Panc1 (cell line): Measurements from ENCODE around the gene OR12D3. TPM values are rescaled to one million over a fixed set of nuclear protein-coding genes. Genes with fewer than 3 reads are reported as not detected.

Experiments
- ATAC-seq: fragments of 200-7000 bp; cut with Tn5 transposase; 2 replicates; pipeline ENCODE4 v1.9.1; 2020; ENCODE audit warnings: mild to moderate bottlenecking, moderate library complexity
- BruUV-seq: library from RNA; stranded (reverse); fragments of 400-500 nt; replicated peaks from 2 replicates; lab custom pipeline; 2021; lab: Mats Ljungman, UMichigan
- CTCF ChIA-PET: fragments of 300-600 bp; sonication (Branson Sonifier 250); formaldehyde crosslinking; loops from one replicate; lab custom pipeline; 2022; ENCODE audit warnings: antibody characterized with exemption; lab: Charles Lee
- POLR2A ChIA-PET: fragments of 300-600 bp; sonication (Branson Sonifier 250); formaldehyde crosslinking; loops from one replicate; lab custom pipeline; 2022; ENCODE audit warnings: antibody characterized with exemption; lab: Charles Lee
- DNase-seq: peaks from one replicate; pipeline ENCODE4 v3.0.0-alpha.2; 2010; ENCODE audit warnings: low read depth, low spot score
- H3K27ac ChIP-seq: 2 replicates; pipeline ENCODE4 v1.5.1; 2011; ENCODE audit warnings: mild to moderate bottlenecking, low read length, inconsistent platforms
- H3K27me3 ChIP-seq: fragments of 200-500 bp; sonication (Bioruptor generic); 2 replicates; pipeline ENCODE4 v1.6.0; 2014; ENCODE audit warnings: low read length, inconsistent platforms; ENCODE audit not compliant: control insufficient read depth, insufficient read depth
- H3K36me3 ChIP-seq: fragments of 200-500 bp; sonication (Bioruptor generic); 2 replicates; pipeline ENCODE4 v1.5.1; 2014; ENCODE audit warnings: inconsistent platforms, mild to moderate bottlenecking, low read length, moderate library complexity; ENCODE audit not compliant: control insufficient read depth, insufficient read depth
- H3K4me1 ChIP-seq: 2 replicates; pipeline ENCODE4 v1.5.1; 2011; ENCODE audit warnings: inconsistent platforms, mild to moderate bottlenecking, low read length, moderate library complexity; ENCODE audit not compliant: control insufficient read depth, insufficient read depth
- H3K4me3 ChIP-seq, 2 experiments: 2 replicates each; pipeline ENCODE4 v1.5.1; 2011 to 2012; ENCODE audit warnings: low read depth in 2 of 2, low read length in 2 of 2, mild to moderate bottlenecking in 2 of 2, inconsistent platforms in 1 of 2, moderate library complexity in 1 of 2
- H3K9me3 ChIP-seq: fragments of 200-500 bp; sonication (Bioruptor generic); 2 replicates; pipeline ENCODE4 v1.5.1; 2014; ENCODE audit warnings: low read depth, mild to moderate bottlenecking, inconsistent platforms, low read length, moderate library complexity; ENCODE audit not compliant: control insufficient read depth, insufficient read depth
- POLR2AphosphoS5 ChIP-seq: IDR thresholded peaks from 2 replicates; pipeline ENCODE4 v1.6.1; 2012; ENCODE audit warnings: mild to moderate bottlenecking, low read depth, low read length, moderate library complexity
- SIN3A ChIP-seq: IDR thresholded peaks from 2 replicates; pipeline ENCODE4 v1.6.1; 2012; ENCODE audit warnings: low read depth, mild to moderate bottlenecking, low read length, moderate library complexity, borderline replicate concordance; ENCODE audit not compliant: insufficient read depth
- TCF7L2 ChIP-seq: IDR thresholded peaks from 2 replicates; pipeline ENCODE4 v1.6.1; 2011; ENCODE audit warnings: mild to moderate bottlenecking, low read depth, low read length, inconsistent platforms
- in situ Hi-C: cut with HindIII; loops from 2 replicates; pipeline ENCODE4 v1.10.0; 2016; ENCODE audit warnings: low sequenced_read_pairs, low pct_unique_long_range_greater_than_20kb
- intact Hi-C: fragments of 100-400 bp; cut with micrococcal nuclease; formaldehyde crosslinking; loops from one replicate; pipeline ENCODE4 v1.10.0; 2022; ENCODE audit not compliant: unreplicated experiment
- total RNA-seq: library from RNA; stranded (reverse); gene quantifications from one replicate; pipeline ENCODE4 v1.2.1, GENCODE V29; 2021; ENCODE audit not compliant: unreplicated experiment
- TF ChIP-seq, protein P1 (sequence below), 2 experiments: IDR thresholded peaks; 2 replicates each; pipeline ENCODE4 v1.6.1; 2011 to 2012; ENCODE audit warnings: low read depth in 2 of 2, control low read depth in 1 of 2, low read length in 1 of 2, mild to moderate bottlenecking in 1 of 2, moderate library complexity in 1 of 2; ENCODE audit not compliant: insufficient read depth in 1 of 2
- TF ChIP-seq, protein P2 (sequence below): fragments of 450-650 bp; IDR thresholded peaks from 2 replicates; pipeline ENCODE4 v1.5.1; 2017; ENCODE audit warnings: mild to moderate bottlenecking

The OR12D3 gene
- total RNA-seq, 1 experiment from 2014 or later: not detected

DNA sequence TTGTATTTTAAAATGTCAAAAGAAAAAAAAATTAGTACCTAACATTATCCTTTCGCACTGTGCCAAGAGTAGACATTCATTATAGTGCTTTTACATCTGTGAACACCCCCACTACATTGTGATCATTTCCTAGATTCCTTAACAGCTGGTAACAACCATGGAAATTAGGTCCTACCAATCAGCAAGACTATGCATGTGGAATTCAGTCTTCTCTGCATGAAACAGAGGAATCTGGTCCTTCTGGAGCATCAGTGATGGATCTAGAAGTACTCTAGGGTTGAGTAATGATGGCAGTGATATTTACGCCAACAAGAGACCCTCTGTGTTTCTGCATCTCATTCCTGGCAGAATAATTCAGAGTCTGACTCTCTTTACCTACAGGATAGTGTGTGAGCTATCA, 49.1 kb upstream of the OR12D3 start:
- ChIA-PET POLR2A (no interaction called here), CTCF (no interaction called here)
- intact Hi-C loops (no loop called here), in situ Hi-C loops (no loop called here)
- H3K27ac ChIP-seq: no peak overlapping the region
- no peaks in the 10 kb centered on the region for H3K4me1 ChIP-seq
- H3K4me3 ChIP-seq: no peak overlapping the region
- no peak for TF ChIP-seq POLR2AphosphoS5
- TF ChIP-seq, protein P1, sequence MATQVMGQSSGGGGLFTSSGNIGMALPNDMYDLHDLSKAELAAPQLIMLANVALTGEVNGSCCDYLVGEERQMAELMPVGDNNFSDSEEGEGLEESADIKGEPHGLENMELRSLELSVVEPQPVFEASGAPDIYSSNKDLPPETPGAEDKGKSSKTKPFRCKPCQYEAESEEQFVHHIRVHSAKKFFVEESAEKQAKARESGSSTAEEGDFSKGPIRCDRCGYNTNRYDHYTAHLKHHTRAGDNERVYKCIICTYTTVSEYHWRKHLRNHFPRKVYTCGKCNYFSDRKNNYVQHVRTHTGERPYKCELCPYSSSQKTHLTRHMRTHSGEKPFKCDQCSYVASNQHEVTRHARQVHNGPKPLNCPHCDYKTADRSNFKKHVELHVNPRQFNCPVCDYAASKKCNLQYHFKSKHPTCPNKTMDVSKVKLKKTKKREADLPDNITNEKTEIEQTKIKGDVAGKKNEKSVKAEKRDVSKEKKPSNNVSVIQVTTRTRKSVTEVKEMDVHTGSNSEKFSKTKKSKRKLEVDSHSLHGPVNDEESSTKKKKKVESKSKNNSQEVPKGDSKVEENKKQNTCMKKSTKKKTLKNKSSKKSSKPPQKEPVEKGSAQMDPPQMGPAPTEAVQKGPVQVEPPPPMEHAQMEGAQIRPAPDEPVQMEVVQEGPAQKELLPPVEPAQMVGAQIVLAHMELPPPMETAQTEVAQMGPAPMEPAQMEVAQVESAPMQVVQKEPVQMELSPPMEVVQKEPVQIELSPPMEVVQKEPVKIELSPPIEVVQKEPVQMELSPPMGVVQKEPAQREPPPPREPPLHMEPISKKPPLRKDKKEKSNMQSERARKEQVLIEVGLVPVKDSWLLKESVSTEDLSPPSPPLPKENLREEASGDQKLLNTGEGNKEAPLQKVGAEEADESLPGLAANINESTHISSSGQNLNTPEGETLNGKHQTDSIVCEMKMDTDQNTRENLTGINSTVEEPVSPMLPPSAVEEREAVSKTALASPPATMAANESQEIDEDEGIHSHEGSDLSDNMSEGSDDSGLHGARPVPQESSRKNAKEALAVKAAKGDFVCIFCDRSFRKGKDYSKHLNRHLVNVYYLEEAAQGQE (IDR thresholded peaks at IDR 0.05; ENCODE audit: insufficient read depth in 1 of 2, low read depth in 2 of 2, low read length in 1 of 2): no peak
- no peak for TF ChIP-seq TCF7L2
- TF ChIP-seq, protein P2, sequence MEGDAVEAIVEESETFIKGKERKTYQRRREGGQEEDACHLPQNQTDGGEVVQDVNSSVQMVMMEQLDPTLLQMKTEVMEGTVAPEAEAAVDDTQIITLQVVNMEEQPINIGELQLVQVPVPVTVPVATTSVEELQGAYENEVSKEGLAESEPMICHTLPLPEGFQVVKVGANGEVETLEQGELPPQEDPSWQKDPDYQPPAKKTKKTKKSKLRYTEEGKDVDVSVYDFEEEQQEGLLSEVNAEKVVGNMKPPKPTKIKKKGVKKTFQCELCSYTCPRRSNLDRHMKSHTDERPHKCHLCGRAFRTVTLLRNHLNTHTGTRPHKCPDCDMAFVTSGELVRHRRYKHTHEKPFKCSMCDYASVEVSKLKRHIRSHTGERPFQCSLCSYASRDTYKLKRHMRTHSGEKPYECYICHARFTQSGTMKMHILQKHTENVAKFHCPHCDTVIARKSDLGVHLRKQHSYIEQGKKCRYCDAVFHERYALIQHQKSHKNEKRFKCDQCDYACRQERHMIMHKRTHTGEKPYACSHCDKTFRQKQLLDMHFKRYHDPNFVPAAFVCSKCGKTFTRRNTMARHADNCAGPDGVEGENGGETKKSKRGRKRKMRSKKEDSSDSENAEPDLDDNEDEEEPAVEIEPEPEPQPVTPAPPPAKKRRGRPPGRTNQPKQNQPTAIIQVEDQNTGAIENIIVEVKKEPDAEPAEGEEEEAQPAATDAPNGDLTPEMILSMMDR: no peak
- TF ChIP-seq SIN3A: no peak
- no peaks in the 10 kb centered on the region for H3K9me3 ChIP-seq
- ATAC-seq: no peak
- no peaks in the 10 kb centered on the region; the same call in 1 of the 2 replicates for H3K27me3 ChIP-seq
- no peaks in the 10 kb centered on the region for H3K36me3 ChIP-seq
- DNase-seq: no peak
- BruUV-seq: no TSS peak

DNA sequence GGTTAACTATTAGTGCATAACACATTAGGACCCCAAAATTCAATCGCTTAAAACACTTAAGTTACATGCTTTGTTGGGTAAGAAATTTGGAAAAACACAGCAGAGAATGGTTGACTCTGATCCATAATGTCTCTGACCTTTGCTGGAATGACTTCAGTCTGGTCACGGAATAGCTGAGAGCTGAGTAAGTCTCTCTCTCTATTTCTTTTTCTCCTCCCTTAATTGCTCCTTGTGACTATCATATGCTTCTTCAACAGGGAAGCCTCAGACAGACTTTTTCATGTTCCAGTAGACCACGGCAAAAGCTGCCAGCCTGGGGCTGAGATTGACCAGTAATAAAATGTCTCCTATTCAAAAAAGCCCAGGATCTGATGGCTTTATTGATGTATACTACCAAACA, 44.4 kb upstream of the OR12D3 start:
- in situ Hi-C loops: no loop called here
- POLR2A ChIA-PET: no interaction called here
- H3K9me3 ChIP-seq: no peaks in the 10 kb centered on the region
- H3K27ac ChIP-seq: no peak overlapping the region
- no peak overlapping the region for H3K4me3 ChIP-seq
- DNase-seq (no peak), ATAC-seq (no peak)
- TF ChIP-seq, protein P1 (IDR thresholded peaks at IDR 0.05; ENCODE audit: insufficient read depth in 1 of 2, low read depth in 2 of 2, low read length in 1 of 2): no peak
- TF ChIP-seq POLR2AphosphoS5 (no peak), SIN3A (no peak), TCF7L2 (no peak)
- TF ChIP-seq, protein P2: no peak
- H3K4me1 ChIP-seq: no peaks in the 10 kb centered on the region
- CTCF ChIA-PET: no interaction called here
- no peaks in the 10 kb centered on the region for H3K36me3 ChIP-seq
- intact Hi-C loops: no loop called here
- no TSS peak for BruUV-seq
- H3K27me3 ChIP-seq: 0 out of 2 replicates have a peak, but pooled peaks cover 6% of the 10 kb centered on the region
